ENCODE results near the gene KRTAP1-1.
"Not testable (repeated sequence)": the region's sequence is repeated elsewhere in the genome, so short reads cannot be mapped to it uniquely, and the experiment has no call there.

- not testable (repeated sequence) for TF ChIP-seq CTCF (conservative IDR thresholded peaks at IDR 0.05; ENCODE audit: low read length); EZH2phosphoT487 (IDR thresholded peaks at IDR 0.05; ENCODE audit: borderline replicate concordance)
Measured at GRCh38 chr17:41040783-41041571, at the start of gene KRTAP1-1.

Measured in Loucy (cell line).